Pulmonary artery endothelial cell (primary cell): ENCODE results near the gene ZNF487. TPM values are rescaled to one million over a fixed set of nuclear protein-coding genes. Genes with fewer than 3 reads are reported as not detected.

Source experiments
- DNase-seq: peaks from one replicate; pipeline ENCODE4 v3.0.0-alpha.2; 2011; ENCODE audit warnings: low read depth, low spot score
- total RNA-seq: library from RNA; depleted of rRNA; stranded (reverse); fragments of >200 nt; gene quantifications from 2 replicates; pipeline ENCODE4 v1.2.3, GENCODE V29; 2014

The ZNF487 gene
- total RNA-seq, 1 donor from 2014 or later: 3.1 TPM

DNA sequence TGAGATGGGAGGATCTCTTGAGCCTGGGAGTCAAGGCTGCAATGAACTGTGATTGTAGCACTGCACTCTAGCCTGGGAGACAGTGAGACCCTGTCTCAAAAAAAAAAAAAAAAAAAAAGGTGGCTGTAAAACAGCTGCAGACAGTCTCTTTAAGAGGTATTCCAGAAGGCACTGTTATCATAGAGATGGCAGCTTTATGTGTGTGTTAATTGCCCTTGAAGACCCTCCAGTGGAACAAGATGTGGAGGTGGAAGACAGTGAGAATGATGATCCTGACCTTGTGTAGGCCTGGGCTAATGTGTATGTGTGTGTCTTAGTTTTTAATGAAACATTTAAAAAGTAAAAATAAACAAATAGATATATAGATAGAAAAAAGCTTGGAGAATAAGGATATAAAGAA lies 66.0 kb downstream of the ZNF487 start:
- DNase-seq: no peak

GRCh38 chr10:43524434-43525247 lies 87.7 kb downstream of the ZNF487 start:
- no peak for DNase-seq

Other genes with a start within 250 kb of the ZNF487 start
- gene RASGEF1A, start 170.0 kb upstream of the ZNF487 start, total RNA-seq: 0.42 and 0.53 TPM in 2 replicates
- not detected in 2 replicates for gene FXYD4, start 65.5 kb upstream of the ZNF487 start, total RNA-seq
- 298 and 383 TPM in 2 replicates for gene HNRNPF, start 27.9 kb upstream of the ZNF487 start, total RNA-seq
- gene ZNF239, start 137.5 kb downstream of the ZNF487 start, total RNA-seq: 1.1 and 2.2 TPM in 2 replicates
- gene ZNF485, start 169.3 kb downstream of the ZNF487 start, total RNA-seq: 2.0 and 2.5 TPM in 2 replicates
- gene ZNF32, start 211.8 kb downstream of the ZNF487 start, total RNA-seq: 21.0 and 24.6 TPM in 2 replicates